K562 (cell line): ENCODE results near the gene CDC26. TPM values are rescaled to one million over a fixed set of nuclear protein-coding genes. Genes with fewer than 3 reads are reported as not detected.

Experiments
- ARID1B ChIP-seq: fragments of 450-650 bp; IDR thresholded peaks from 2 replicates; pipeline ENCODE4 v1.6.1; 2016; ENCODE audit warnings: antibody characterized with exemption, mild to moderate bottlenecking, inconsistent platforms
- CCNT2 ChIP-seq: IDR thresholded peaks from 2 replicates; pipeline ENCODE4 v1.6.1; 2011; ENCODE audit warnings: borderline replicate concordance, low read depth, mild to moderate bottlenecking, moderate library complexity, mixed read lengths, low read length; ENCODE audit not compliant: insufficient read length; ENCODE audit errors: extremely low read depth
- CLOCK ChIP-seq: fragments of 250-450 bp; sonication (Bioruptor Pico); IDR thresholded peaks from 2 replicates; pipeline ENCODE4 v1.4.0; 2020; ENCODE audit warnings: mild to moderate bottlenecking, moderate library complexity, borderline replicate concordance
- DEAF1 ChIP-seq: fragments of 450-650 bp; formaldehyde crosslinking; IDR thresholded peaks from 2 replicates; pipeline ENCODE4 v1.4.0; 2020; ENCODE audit warnings: mild to moderate bottlenecking, moderate library complexity
- DMBX1 ChIP-seq: fragments of 250-450 bp; sonication (Bioruptor Pico); IDR thresholded peaks from 2 replicates; pipeline ENCODE4 v1.8.0; 2022; ENCODE audit warnings: inconsistent platforms, mild to moderate bottlenecking, moderate library complexity, borderline replicate concordance
- FOXK2 ChIP-seq, 2 experiments: fragments of 450-650 bp; IDR thresholded peaks in 1 of 2; conservative IDR thresholded peaks in 1 of 2; 2 replicates each; pipeline ENCODE4 v1.6.1; 2016; ENCODE audit warnings: low read depth in 2 of 2, mild to moderate bottlenecking in 1 of 2
- GATAD2A ChIP-seq: fragments of 450-650 bp; IDR thresholded peaks from 2 replicates; pipeline ENCODE4 v1.6.1; 2017
- ILK ChIP-seq: fragments of 450-650 bp; IDR thresholded peaks from 2 replicates; pipeline ENCODE4 v1.6.1; 2016; ENCODE audit warnings: missing genetic modification characterization, low read depth, mild to moderate bottlenecking, missing compliant biosample characterization, moderate library complexity, borderline replicate concordance
- IRF2 ChIP-seq: sonication (generic); formaldehyde crosslinking; IDR thresholded peaks from 2 replicates; pipeline ENCODE4 v1.8.1; 2022; ENCODE audit warnings: mild to moderate bottlenecking, missing genetic modification reagents
- JUND ChIP-seq, 2 experiments: IDR thresholded peaks; 2 replicates in 1 of 2; 3 replicates in 1 of 2; pipeline ENCODE4 v1.6.1; 2011; ENCODE audit warnings: borderline replicate concordance in 2 of 2, low read depth in 2 of 2, low read length in 2 of 2, improper control_type of control experiment in 1 of 2, missing biosample characterization in 1 of 2, missing genetic modification characterization in 1 of 2, missing genetic modification reagents in 1 of 2
- NFATC3 ChIP-seq: fragments of 450-650 bp; IDR thresholded peaks from 2 replicates; pipeline ENCODE4 v1.6.1; 2017; ENCODE audit warnings: mild to moderate bottlenecking
- PHB ChIP-seq: fragments of 250-450 bp; sonication (Bioruptor Pico); IDR thresholded peaks from 2 replicates; pipeline ENCODE4 v1.5.0; 2021
- POLR2G ChIP-seq: fragments of 200-400 bp; formaldehyde crosslinking; IDR thresholded peaks from 2 replicates; pipeline ENCODE4 v1.6.1; 2017; ENCODE audit warnings: low read depth, mild to moderate bottlenecking, antibody characterized with exemption, low read length, moderate library complexity
- TAL1 ChIP-seq: fragments of 450-650 bp; IDR thresholded peaks from 2 replicates; pipeline ENCODE4 v1.6.1; 2016; ENCODE audit warnings: mild to moderate bottlenecking
- ZNF121 ChIP-seq: sonication (generic); formaldehyde crosslinking; conservative IDR thresholded peaks from 2 replicates; pipeline ENCODE4 v1.8.0; 2022; ENCODE audit warnings: missing genetic modification reagents
- ZNF134 ChIP-seq: fragments of 250-450 bp; sonication (Bioruptor Pico); conservative IDR thresholded peaks from 2 replicates; pipeline ENCODE4 v1.4.0; 2020
- ZNF518B ChIP-seq: fragments of 250-450 bp; sonication (Bioruptor Pico); IDR thresholded peaks from 2 replicates; pipeline ENCODE4 v1.5.0; 2021; ENCODE audit warnings: mild to moderate bottlenecking, moderate library complexity
- ZNF766 ChIP-seq: fragments of 200-800 bp; sonication (Bioruptor generic); conservative IDR thresholded peaks from 2 replicates; pipeline ENCODE4 v1.6.1; 2016; ENCODE audit warnings: missing genetic modification characterization, missing compliant biosample characterization
- polyA plus RNA-seq, 8 experiments: library from polyadenylated mRNA; depleted of rRNA in 4 of 8; stranded (reverse) in 5 of 8; unstranded in 3 of 8; fragments of >200 nt; fragmentation: Nextera tagmentation in 2 of 8; fragmentation: Illumina TruSeq in 1 of 8; extraction: Ambion mirVana in 2 of 8; extraction: Trizol in 1 of 8; gene quantifications; 2 replicates each; pipeline versions ENCODE4 v1.2.1 to v1.2.3, GENCODE V29; 2011 to 2014; ENCODE audit warnings: inconsistent platforms in 1 of 8, missing spikeins in 1 of 8
- total RNA-seq, 7 experiments: library from RNA; depleted of rRNA in 6 of 7; stranded (reverse); fragments of >200 nt in 6 of 7; fragmentation: Illumina TruSeq in 2 of 7; extraction: Trizol in 2 of 7; gene quantifications; 2 replicates each; pipeline versions ENCODE4 v1.2.1 to v1.2.3, GENCODE V29; 2011 to 2021; ENCODE audit warnings: low replicate concordance in 1 of 7

Gene CDC26
- total and polyA plus RNA-seq, 9 of the 15 experiments (the other 6 are each of a cell fraction or from before 2014, with no cell fraction given), result 33.0 to 147 (median 60.0) TPM

GRCh38 chr9:113299800-113300292 lies 24.5 kb upstream of the CDC26 start (continued):
- no peak for TF ChIP-seq ZNF518B (CRISPR knock-in tag)
- no peak for TF ChIP-seq ZNF121 (CRISPR knock-in tag)
- TF ChIP-seq CCNT2, result no peak
- TF ChIP-seq ILK (tag), result no peak
- TF ChIP-seq ZNF766 (CRISPR knock-in tag), result 0 out of 2 replicates have a peak, but pooled peaks have one; percentile 28
- TF ChIP-seq POLR2G, result no peak
- no peak for TF ChIP-seq DEAF1 (CRISPR knock-in tag)
- TF ChIP-seq PHB, result no peak
- no peak for TF ChIP-seq NFATC3
- no peak for TF ChIP-seq ZNF134
- TF ChIP-seq IRF2 (CRISPR knock-in tag), result no peak
- TF ChIP-seq JUND (IDR thresholded peaks at IDR 0.05; ENCODE audit: borderline replicate concordance, low read depth, low read length), result peak; percentile 71
- peak; percentile 84; the same call in 1 of the 3 replicates for TF ChIP-seq JUND (tag; IDR thresholded peaks at IDR 0.05; ENCODE audit: borderline replicate concordance, low read depth, low read length)
- TF ChIP-seq ARID1B, result peak; percentile 45; the same call in 1 of the 2 replicates
- TF ChIP-seq TAL1, result no peak
- no peak for TF ChIP-seq CLOCK (CRISPR knock-in tag)
- no peak for TF ChIP-seq FOXK2 (conservative IDR thresholded peaks at IDR 0.05 in 1 of 2, IDR thresholded peaks at IDR 0.05 in 1 of 2; ENCODE audit: low read depth in 2 of 2)
- no peak for TF ChIP-seq DMBX1 (CRISPR knock-in tag)
- no peak for TF ChIP-seq GATAD2A
